T-helper 1 cell treated with Interleukin-12 subunit alpha and Interleukin-12 subunit beta and Interleukin-4 antibody, amounts not matched to agents 30 μg/mL and 1 μg/mL, for 36 hours (primary cell): Measurements from ENCODE around the gene USP2.
A peak's percentile ranks its signal among the peaks of the same experiment; 100 is the strongest.

Experiments
- H3K27ac Mint-ChIP-seq: one replicate; pipeline ENCODE4 v1.8.0; 2021; ENCODE audit warnings: mild to moderate bottlenecking, mixed read lengths
- H3K27me3 Mint-ChIP-seq: one replicate; pipeline ENCODE4 v1.8.0; 2021; ENCODE audit warnings: low read depth, mixed read lengths
- H3K36me3 Mint-ChIP-seq: one replicate; pipeline ENCODE4 v1.8.0; 2021; ENCODE audit warnings: low read depth, mixed read lengths
- H3K4me1 Mint-ChIP-seq: one replicate; pipeline ENCODE4 v1.8.0; 2021; ENCODE audit warnings: low read depth, mixed read lengths
- H3K4me3 Mint-ChIP-seq: one replicate; pipeline ENCODE4 v1.8.0; 2021; ENCODE audit warnings: mild to moderate bottlenecking, moderate library complexity, mixed read lengths
- H3K9me3 Mint-ChIP-seq: one replicate; pipeline ENCODE4 v1.8.0; 2021; ENCODE audit warnings: mixed read lengths

The USP2 gene

DNA sequence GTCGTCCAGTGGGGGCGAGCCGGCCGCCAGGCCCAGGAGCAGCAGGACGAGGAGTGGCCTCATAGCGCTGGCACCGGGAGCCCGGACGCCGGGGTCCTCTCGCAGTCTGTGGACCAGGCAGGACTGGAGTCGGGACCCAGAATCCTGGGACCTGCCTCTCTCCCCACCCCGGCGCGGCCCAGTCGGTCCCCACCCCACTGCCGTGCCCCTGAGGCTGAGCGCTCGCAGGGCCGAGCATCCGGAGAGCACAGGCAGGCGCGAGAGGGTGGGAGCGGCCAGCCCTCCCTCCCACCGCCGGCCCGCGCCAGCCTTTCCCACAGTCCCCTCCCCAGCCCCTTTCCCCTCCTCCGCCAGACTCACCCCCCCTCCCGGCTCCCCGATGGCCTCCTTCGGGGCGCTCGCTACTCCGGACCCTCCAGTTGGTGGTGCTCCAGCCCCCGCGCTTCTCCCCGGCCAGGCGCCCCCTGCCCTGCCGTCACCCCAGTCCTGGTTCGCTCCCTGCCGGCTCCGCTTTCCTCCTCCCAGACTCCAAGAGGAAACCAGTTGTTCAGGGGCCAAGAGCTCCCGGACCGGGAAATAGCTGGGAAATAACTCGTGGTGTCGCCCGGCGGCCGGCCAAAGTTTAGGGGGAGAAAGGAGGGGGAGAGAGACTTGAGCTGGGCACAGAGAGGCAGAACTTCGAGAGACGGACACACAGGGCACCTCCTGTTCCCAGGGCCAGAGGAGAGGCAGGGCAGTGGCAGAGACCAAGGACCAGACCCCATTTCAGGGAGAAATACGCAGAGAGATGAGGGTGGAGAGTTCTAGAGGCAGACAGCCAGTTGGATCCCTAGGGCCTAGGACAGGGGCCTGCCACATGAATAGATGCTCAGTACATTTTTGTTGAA, 40.9 kb downstream of the USP2 start, which contains the start of gene C1QTNF5:
TSS of gene C1QTNF5 (minus strand) at position 549 of the 887 bp plus-strand sequence. CDS start at position 63, 486 bp downstream.
- Mint-ChIP-seq H3K4me1 (peaks cover 15% of the 10 kb centered on the region), H3K9me3 (no peaks in the 10 kb centered on the region), H3K4me3 (no peak within 1 kb of the TSS), H3K36me3 (peaks cover 6% of the 10 kb centered on the region), H3K27ac (no peak within 1 kb of the TSS), H3K27me3 (peaks cover 45% of the 10 kb centered on the region)

DNA sequence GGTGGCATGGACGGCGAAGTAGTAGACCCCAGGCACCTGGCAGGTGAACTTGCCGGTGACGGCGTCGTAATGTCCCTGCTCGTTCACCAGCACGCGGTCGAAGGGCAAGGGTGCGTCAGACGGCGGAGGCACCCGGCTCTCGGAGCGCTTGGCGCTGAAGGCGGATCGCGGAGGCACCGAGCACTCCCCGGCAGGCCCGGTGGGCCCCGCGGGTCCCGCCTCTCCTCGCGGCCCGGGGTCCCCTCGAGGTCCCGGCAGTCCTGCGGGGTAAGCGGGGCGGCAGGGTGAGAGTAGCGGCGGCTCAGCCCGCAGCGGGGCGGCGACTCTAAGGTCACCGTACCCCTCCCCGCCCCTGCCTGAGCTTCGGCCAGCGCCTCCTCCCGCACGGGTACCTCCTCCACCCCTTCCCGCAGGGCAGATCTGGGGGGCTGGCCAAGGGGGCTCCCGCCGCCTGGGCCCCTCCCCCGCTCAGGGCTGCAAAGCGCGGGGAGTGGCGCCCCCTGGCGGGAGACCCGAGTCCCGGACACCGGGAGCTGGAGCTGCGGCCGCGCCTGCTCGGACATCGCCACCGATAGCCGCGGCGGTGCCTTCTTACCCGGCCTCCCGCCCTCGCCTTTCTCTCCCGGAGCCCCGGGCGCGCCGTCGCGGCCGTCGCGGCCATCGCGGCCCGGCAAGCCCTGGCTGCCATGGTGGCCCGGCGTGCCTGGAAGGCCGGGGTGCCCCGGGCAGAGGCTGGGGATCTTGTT, 41.7 kb downstream of the USP2 start:
- H3K27me3 Mint-ChIP-seq, result peaks cover 39% of the 10 kb centered on the region

DNA sequence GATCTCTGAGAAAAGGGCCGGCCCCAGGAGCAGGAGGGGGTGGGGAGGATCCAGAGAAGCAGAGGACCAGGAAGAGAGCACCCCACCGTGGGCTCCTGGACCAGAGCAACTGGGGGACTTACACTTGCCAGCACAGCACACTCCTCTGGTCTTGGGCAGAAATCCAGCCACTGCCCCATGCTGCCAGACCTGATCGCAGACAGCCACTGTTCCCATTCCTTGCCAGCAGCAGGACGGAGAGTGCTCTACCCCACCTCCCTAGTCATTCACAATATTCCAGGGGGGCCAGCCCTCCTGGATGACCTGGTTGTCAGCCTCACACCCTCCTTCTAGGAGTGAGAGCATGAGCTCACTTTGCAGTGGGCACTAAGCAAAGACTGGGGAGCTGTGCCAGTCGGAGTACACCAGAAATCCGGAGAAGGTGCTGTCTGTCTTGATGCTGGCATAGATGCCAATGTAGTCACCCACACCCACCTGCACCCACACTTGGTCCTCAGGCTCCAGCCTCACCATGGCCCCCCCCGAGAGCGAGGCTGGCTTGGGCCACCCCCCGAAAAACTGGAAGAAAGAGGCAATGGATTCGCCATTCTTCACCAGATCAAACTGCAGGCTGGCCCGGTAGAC, 42.4 kb downstream of the USP2 start:
- Mint-ChIP-seq H3K27me3 (peaks cover 39% of the 10 kb centered on the region), H3K27ac (no peak overlapping the region), H3K4me1 (peaks cover 18% of the 10 kb centered on the region), H3K36me3 (peaks cover 6% of the 10 kb centered on the region), H3K4me3 (peak overlapping the region; percentile 37), H3K9me3 (no peaks in the 10 kb centered on the region)

More for the DNA sequence above, 41.7 kb downstream of the USP2 start:
- peak overlapping the region; percentile 37 for H3K4me3 Mint-ChIP-seq
- H3K9me3 Mint-ChIP-seq, result no peaks in the 10 kb centered on the region
- H3K4me1 Mint-ChIP-seq, result peaks cover 15% of the 10 kb centered on the region
- H3K36me3 Mint-ChIP-seq, result peaks cover 6% of the 10 kb centered on the region
- no peak overlapping the region for H3K27ac Mint-ChIP-seq

DNA sequence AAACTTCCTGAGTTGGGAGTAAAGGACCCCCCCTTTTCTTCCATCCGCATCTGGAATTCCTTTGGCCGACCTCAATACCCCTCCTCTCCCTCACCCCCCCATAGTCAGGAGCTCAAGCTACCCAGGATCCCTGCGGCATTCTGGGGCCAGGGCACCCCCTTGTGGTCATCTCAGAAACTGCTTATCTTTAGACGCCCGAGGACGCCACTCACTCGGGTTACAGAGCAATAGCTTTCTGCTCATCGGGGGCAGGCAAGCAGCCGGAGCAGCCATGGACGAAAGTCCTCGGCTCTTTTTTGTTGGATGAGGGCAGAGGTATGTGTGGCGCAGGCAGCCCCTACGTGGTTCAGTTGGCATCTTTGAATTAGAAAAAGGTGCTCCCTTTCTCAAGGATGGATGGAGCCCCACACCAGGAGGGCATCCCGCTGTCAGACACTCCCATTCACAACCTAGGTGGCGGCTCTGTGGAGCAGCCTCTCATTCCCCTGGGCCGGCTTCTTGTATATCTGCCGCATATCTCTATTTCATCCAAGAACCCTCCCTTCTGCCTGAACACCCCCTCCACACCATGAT, 43.1 kb downstream of the USP2 start:
- Mint-ChIP-seq H3K27ac (no peak overlapping the region), H3K36me3 (peaks cover 6% of the 10 kb centered on the region), H3K4me1 (peaks cover 23% of the 10 kb centered on the region), H3K9me3 (no peaks in the 10 kb centered on the region), H3K27me3 (peaks cover 35% of the 10 kb centered on the region), H3K4me3 (no peak overlapping the region)

DNA sequence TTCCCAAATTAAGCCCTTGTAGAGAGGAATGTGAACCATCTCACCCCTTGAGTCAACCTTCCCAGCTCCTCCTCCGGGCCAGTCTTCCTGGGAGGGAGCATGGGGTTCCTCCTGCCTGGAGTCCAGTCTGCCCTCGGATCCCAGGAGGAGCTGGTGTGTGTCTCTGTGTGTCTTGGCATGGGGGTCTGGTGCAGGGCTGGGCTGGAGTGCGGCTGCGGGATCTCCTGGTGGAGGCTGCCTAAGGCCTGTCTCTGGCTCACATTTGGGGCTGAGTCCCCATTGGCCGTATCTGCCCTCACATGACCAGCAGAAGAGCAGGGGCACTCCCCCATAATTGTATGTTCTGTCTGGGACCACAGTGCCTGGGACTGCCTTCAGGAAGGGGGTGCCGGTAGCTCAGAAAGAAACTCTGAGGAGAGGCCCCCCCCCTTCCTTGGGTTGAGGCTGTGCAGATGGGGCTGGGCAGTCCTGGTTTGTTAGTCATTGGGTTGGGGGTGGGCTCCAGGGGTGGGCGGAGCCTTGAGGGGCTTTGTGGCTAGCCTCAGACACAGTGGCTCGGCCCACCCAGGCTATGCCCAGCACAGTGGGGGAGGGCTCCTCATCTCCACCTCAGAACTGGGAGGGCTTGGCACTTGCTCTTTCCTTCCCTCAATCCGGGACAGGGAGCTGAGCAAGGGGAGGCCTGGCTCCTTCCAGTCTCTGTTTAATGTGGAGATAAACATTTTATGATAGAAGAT, 43.7 kb downstream of the USP2 start:
- Mint-ChIP-seq H3K36me3 (peaks cover 6% of the 10 kb centered on the region), H3K27me3 (peaks cover 29% of the 10 kb centered on the region), H3K9me3 (no peaks in the 10 kb centered on the region), H3K4me1 (peaks cover 28% of the 10 kb centered on the region), H3K27ac (no peak overlapping the region), H3K4me3 (no peak overlapping the region)

DNA sequence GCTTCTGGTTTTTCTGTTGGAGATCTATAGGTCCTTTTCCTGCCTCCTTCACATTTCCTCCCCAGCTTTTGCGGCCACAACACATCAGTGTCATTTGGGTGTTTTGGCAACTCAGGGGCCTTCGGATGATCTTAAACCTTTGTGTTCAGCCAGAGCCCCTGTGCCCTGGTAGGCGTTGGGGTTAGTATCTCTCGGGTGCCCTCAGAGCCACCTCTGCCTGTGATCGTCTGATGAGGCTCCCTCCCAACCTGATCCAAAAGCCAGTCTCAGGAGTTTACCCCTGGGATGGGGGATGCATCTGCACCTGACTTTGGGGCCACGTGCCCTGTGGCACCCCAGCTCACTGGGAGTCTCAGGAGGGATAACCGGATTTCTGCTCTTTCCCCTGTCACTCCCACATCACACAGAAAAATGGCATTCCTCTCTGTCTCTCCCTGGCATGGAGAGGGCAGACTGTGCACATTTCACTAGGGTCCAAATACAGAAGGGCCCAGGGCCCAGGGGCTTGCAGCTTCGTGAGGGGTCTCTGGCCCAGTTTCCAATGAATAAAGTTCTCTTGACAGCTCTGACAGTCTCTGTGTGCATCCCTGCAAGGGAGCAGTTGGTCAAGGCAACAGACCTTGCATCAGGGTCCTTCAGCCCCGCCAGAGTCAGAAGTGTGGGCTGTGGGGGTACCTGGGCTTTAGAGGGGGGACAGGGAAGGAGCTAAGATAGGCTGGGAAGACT, 44.6 kb downstream of the USP2 start:
- H3K4me3 Mint-ChIP-seq, result peak overlapping the region; percentile 71
- H3K36me3 Mint-ChIP-seq, result peaks cover 6% of the 10 kb centered on the region
- H3K27me3 Mint-ChIP-seq, result peaks cover 23% of the 10 kb centered on the region
- peaks cover 30% of the 10 kb centered on the region for H3K4me1 Mint-ChIP-seq
- no peaks in the 10 kb centered on the region for H3K9me3 Mint-ChIP-seq
- H3K27ac Mint-ChIP-seq, result no peak overlapping the region

DNA sequence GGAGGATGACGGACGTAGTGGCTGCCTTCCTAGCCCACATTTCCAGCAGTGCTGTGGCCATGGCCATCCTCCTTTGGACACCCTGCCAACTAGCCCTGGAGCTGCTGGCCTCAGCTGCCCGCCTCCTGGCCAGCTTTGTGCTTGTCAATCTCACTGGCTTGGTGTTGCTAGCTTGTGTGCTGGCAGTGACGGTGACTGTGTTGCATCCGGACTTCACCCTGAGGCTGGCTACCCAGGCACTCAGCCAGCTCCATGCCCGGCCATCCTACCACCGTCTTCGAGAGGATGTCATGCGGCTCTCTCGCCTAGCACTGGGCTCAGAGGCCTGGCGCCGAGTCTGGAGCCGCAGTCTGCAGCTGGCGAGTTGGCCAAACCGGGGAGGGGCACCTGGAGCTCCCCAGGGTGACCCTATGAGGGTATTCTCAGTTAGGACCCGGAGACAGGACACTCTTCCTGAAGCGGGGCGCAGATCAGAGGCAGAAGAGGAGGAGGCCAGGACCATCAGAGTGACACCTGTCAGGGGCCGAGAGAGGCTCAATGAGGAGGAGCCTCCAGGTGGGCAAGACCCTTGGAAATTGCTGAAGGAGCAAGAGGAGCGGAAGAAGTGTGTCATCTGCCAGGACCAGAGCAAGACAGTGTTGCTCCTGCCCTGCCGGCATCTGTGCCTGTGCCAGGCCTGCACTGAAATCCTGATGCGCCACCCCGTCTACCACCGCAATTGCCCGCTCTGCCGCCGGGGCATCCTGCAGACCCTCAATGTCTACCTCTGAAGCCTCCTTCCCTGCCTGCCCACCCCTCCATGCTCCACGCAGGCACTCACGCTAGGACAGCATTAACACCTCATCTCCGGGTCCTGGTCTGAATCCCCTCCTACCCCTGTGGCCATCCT, 45.6 kb downstream of the USP2 start:
- peaks cover 18% of the 10 kb centered on the region for H3K27me3 Mint-ChIP-seq
- peaks cover 6% of the 10 kb centered on the region for H3K36me3 Mint-ChIP-seq
- H3K4me3 Mint-ChIP-seq, result peak overlapping the region; percentile 97
- H3K9me3 Mint-ChIP-seq, result no peaks in the 10 kb centered on the region
- H3K27ac Mint-ChIP-seq, result peak overlapping the region; percentile 45
- H3K4me1 Mint-ChIP-seq, result peaks cover 30% of the 10 kb centered on the region

DNA sequence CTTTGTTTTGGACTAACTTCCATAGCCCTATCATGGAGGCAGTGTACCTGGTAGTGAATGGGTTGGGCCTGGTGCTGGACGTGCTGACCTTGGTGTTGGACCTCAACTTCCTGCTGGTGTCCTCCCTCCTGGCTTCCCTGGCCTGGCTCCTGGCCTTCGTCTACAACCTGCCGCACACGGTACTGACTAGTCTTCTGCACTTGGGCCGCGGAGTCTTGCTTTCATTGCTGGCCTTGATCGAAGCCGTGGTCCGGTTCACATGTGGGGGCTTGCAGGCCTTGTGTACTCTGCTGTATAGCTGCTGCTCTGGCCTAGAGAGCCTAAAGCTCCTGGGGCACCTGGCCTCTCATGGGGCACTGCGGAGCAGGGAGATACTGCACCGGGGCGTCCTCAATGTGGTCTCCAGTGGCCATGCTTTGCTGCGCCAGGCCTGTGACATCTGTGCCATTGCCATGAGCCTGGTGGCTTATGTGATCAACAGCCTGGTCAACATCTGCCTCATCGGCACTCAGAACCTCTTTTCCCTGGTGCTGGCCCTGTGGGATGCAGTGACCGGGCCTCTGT, 46.3 kb downstream of the USP2 start:
- peaks cover 22% of the 10 kb centered on the region for H3K27me3 Mint-ChIP-seq
- H3K4me1 Mint-ChIP-seq, result peaks cover 30% of the 10 kb centered on the region
- H3K4me3 Mint-ChIP-seq, result peak overlapping the region; percentile 97
- no peaks in the 10 kb centered on the region for H3K9me3 Mint-ChIP-seq
- peaks cover 6% of the 10 kb centered on the region for H3K36me3 Mint-ChIP-seq
- H3K27ac Mint-ChIP-seq, result peak overlapping the region; percentile 94

DNA sequence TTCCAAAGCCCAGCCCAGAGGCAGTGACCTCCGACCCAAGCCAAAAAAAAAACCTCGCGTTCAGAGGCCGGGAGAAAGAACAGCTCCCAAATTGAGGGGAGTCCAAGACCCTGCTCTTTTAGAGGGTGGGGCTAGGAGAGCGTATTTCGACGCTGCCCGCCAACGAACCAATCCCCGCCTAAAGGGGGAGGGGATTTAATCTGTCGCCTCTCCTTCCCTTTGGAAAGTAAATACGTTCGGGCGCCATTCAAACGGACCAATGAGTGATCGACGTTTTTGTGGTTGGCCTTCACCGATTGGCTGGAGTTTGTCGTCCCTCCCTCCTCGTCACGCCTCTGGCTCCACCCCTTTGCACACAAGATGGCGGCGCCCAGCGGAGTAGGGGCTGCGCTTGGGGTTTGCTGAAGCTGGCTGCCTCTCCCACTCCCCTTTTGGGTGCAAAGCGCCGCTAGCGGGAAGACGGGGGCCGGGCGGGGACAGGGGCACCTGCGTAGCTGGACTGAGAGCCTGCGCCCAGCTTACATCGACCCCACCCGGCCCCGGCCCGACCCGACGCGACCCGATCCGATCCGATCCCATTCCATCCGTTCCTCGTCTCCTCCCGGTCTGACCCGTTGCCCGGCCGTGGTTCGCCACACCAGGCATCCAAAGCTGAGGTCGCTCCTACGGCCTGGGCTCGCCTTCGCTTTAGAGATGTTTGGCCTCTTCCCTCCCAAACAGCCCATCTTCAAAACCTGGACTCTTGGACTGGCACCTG, 47.1 kb downstream of the USP2 start, which contains the start of gene RNF26:
TSS of gene RNF26 (plus strand) at position 354 of the 757 bp plus-strand sequence. CDS start 596 bp downstream, outside the sequence.
- Mint-ChIP-seq H3K4me1 (peaks cover 29% of the 10 kb centered on the region), H3K9me3 (no peaks in the 10 kb centered on the region), H3K36me3 (peaks cover 6% of the 10 kb centered on the region), H3K4me3 (peak within 1 kb of the TSS; percentile 97), H3K27ac (peak within 1 kb of the TSS; percentile 94), H3K27me3 (peaks cover 29% of the 10 kb centered on the region)

DNA sequence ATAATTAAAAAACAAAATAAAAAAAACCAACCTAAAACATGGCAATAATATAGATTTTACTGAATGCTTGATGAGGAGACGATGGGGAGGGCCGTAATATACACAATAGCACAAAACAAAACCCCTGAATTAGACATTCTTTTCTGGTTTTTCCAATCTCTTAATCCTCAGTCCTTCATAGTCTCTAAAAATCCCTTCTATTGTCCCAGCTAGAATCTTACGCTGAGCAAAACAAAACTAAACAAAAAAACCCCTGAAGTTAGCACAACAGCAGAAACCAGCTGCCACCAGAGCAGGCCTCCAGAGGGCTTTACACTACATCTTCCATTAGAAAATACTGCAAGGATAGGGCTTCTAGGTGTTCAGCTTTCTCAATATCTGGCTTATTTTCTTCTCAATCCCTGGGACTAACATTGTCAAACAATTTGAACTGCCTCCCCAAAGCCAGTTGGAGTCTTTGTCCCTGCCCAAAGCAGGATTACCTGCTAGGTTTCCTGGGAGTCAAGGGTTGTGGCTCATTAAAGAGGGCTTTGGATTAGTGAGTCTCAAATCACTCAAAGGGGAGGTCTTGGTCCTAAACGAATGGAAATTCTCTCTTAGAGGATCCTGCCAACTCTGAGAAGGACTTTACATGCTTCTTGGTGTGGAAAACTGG, 49.3 kb downstream of the USP2 start:
- H3K27ac Mint-ChIP-seq, result peak overlapping the region; percentile 80
- peaks cover 28% of the 10 kb centered on the region for H3K27me3 Mint-ChIP-seq
- no peaks in the 10 kb centered on the region for H3K9me3 Mint-ChIP-seq
- peaks cover 4% of the 10 kb centered on the region for H3K36me3 Mint-ChIP-seq
- peaks cover 24% of the 10 kb centered on the region for H3K4me1 Mint-ChIP-seq
- H3K4me3 Mint-ChIP-seq, result peak overlapping the region; percentile 97

DNA sequence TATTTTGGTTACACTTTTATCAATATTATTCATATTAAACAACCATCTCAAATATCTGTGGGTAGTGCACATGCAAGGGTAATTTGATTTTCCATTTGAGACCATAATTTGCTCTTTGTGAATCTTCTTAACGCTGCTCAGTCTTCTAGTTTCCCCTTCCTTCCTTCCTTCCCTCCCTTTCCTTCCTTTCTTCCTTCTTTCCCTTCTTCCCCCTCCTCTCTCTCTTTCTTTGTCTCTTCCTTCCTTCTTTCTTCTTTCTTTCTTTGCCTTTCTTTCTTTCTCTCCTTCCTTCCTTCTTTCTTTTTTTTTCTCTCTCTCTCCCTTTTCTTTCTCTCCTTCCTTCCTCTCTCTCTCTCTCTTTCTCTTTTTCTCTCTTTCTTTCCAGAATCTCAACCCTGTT, 51.3 kb downstream of the USP2 start:
- peaks cover 15% of the 10 kb centered on the region for H3K4me1 Mint-ChIP-seq
- no peak overlapping the region for H3K4me3 Mint-ChIP-seq
- H3K27ac Mint-ChIP-seq, result no peak overlapping the region
- no peaks in the 10 kb centered on the region for H3K36me3 Mint-ChIP-seq
- peaks cover 28% of the 10 kb centered on the region for H3K27me3 Mint-ChIP-seq
- no peaks in the 10 kb centered on the region for H3K9me3 Mint-ChIP-seq
